Ishikawa (cell line): ENCODE data around the gene CRB1.

Source experiments
- CEBPB ChIP-seq: IDR thresholded peaks from 2 replicates; pipeline ENCODE4 v1.6.1; 2012
- EP300 ChIP-seq: IDR thresholded peaks from 2 replicates; pipeline ENCODE4 v1.6.1; 2012; ENCODE audit warnings: borderline replicate concordance
- FOXM1 ChIP-seq: IDR thresholded peaks from 2 replicates; pipeline ENCODE4 v1.6.1; 2012; ENCODE audit warnings: low read depth, borderline replicate concordance
- MAX ChIP-seq: IDR thresholded peaks from 2 replicates; pipeline ENCODE4 v1.6.1; 2012
- RAD21 ChIP-seq: IDR thresholded peaks from 2 replicates; pipeline ENCODE4 v1.6.1; 2012; ENCODE audit warnings: low read depth
- REST ChIP-seq: IDR thresholded peaks from 2 replicates; pipeline ENCODE4 v1.6.1; 2012; ENCODE audit warnings: low read depth, mild to moderate bottlenecking
- TAF1 ChIP-seq: IDR thresholded peaks from 2 replicates; pipeline ENCODE4 v1.6.1; 2012; ENCODE audit warnings: low read depth, mild to moderate bottlenecking
- TCF12 ChIP-seq: IDR thresholded peaks from 2 replicates; pipeline ENCODE4 v1.6.1; 2012; ENCODE audit warnings: low read depth
- TEAD4 ChIP-seq: IDR thresholded peaks from 2 replicates; pipeline ENCODE4 v1.6.1; 2012
- ZBTB7A ChIP-seq: IDR thresholded peaks from 2 replicates; pipeline ENCODE4 v1.6.1; 2012; ENCODE audit warnings: low read depth
- TF ChIP-seq, protein P1 (sequence below): IDR thresholded peaks from 2 replicates; pipeline ENCODE4 v1.6.1; 2012

DNA sequence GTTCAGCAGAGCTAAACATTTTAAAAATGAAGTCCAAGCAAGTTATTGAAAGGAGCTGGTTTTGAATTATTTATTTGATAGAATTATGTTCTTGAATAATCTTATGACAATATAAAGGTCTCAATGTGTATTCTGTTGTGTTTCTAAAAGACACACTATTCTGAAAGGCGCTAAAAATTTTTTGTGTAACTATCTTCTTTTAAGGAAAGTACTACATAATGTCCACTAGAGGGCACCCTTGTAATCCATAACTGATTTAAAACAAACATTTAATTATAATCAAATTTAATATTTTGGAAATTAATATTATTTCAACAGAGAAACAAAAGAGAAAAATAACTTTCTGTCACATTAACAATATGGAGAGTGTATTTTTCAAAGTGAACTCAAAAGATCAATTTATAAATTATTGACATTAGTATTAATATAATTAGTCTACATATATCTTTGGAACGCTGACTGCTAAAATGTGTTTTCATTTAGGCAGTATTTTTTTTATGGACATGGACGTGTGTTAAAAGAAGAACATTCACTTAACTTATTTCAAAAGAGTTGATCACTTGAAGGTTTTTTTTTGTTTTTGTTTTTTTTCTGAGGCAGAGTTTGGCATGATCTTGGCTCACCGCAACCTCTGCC is 258.8 kb downstream of the CRB1 start:
- TF ChIP-seq TCF12: no peak
- no peak for TF ChIP-seq EP300
- TF ChIP-seq, protein P1, sequence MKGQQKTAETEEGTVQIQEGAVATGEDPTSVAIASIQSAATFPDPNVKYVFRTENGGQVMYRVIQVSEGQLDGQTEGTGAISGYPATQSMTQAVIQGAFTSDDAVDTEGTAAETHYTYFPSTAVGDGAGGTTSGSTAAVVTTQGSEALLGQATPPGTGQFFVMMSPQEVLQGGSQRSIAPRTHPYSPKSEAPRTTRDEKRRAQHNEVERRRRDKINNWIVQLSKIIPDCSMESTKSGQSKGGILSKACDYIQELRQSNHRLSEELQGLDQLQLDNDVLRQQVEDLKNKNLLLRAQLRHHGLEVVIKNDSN: no peak
- no peak for TF ChIP-seq CEBPB
- no peak for TF ChIP-seq ZBTB7A
- no peak for TF ChIP-seq MAX
- peak; percentile 37 for TF ChIP-seq RAD21
- no peak for TF ChIP-seq FOXM1
- no peak for TF ChIP-seq TEAD4
- TF ChIP-seq TAF1: no peak
- TF ChIP-seq REST: no peak
